ENCODE results near the gene KIAA1191.
"Not testable (repeated sequence)": the region's sequence is repeated elsewhere in the genome, so short reads cannot be mapped to it uniquely, and the experiment has no call there.

Gene KIAA1191

GRCh38 chr5:176305356-176305755 lies 56.2 kb downstream of the KIAA1191 start:
- not testable (repeated sequence) for DNase-seq
